ENCODE data around the gene PSMD12.

GRCh38 chr17:67392111-67392510 is 25.7 kb upstream of the PSMD12 start:
- TF ChIP-seq CTCF (IDR thresholded peaks at IDR 0.05; ENCODE audit: poor library complexity, severe bottlenecking) (no peak), EZH2 (IDR thresholded peaks at IDR 0.05; ENCODE audit: borderline replicate concordance, insufficient read depth, low read length, poor library complexity, severe bottlenecking) (no peak), SMC3 (conservative IDR thresholded peaks at IDR 0.05; ENCODE audit: poor library complexity) (no peak), POLR2AphosphoS5 (IDR thresholded peaks at IDR 0.05) (no peak), EP300 (conservative IDR thresholded peaks at IDR 0.05; ENCODE audit: poor library complexity, severe bottlenecking) (no peak), REST (IDR thresholded peaks at IDR 0.05; ENCODE audit: borderline replicate concordance) (no peak)

Measured in neural cell (in vitro differentiated cells).